K562 (cell line): ENCODE results near the gene GPR142. TPM values are rescaled to one million over a fixed set of nuclear protein-coding genes. Genes with fewer than 3 reads are reported as not detected.

ENCODE experiments used
- CEBPG ChIP-seq, 3 experiments: fragments of 200-800 bp in 1 of 3; sonication (Bioruptor generic) in 1 of 3; sonication (generic) in 1 of 3; formaldehyde crosslinking in 1 of 3; IDR thresholded peaks in 2 of 3; conservative IDR thresholded peaks in 1 of 3; 2 replicates each; pipeline versions ENCODE4 v1.6.1 to v1.8.0; 2016 to 2022; ENCODE audit warnings: missing compliant biosample characterization in 2 of 3, missing genetic modification characterization in 2 of 3, mild to moderate bottlenecking in 1 of 3, missing genetic modification reagents in 1 of 3
- CGGBP1 ChIP-seq: fragments of 250-450 bp; sonication (Bioruptor Pico); IDR thresholded peaks from 2 replicates; pipeline ENCODE4 v1.9.0; 2021; ENCODE audit warnings: mild to moderate bottlenecking
- CLOCK ChIP-seq: fragments of 250-450 bp; sonication (Bioruptor Pico); IDR thresholded peaks from 2 replicates; pipeline ENCODE4 v1.4.0; 2020; ENCODE audit warnings: mild to moderate bottlenecking, moderate library complexity, borderline replicate concordance
- EWSR1 ChIP-seq: fragments of 450-650 bp; IDR thresholded peaks from 2 replicates; pipeline ENCODE4 v1.6.1; 2018; ENCODE audit warnings: borderline replicate concordance, mild to moderate bottlenecking, low read depth, moderate library complexity; ENCODE audit not compliant: partially characterized antibody
- HMGXB4 ChIP-seq: sonication (generic); formaldehyde crosslinking; IDR thresholded peaks from 2 replicates; pipeline ENCODE4 v1.8.1; 2023; ENCODE audit warnings: mild to moderate bottlenecking, missing genetic modification reagents
- JUNB ChIP-seq: fragments of 450-650 bp; formaldehyde crosslinking; conservative IDR thresholded peaks from 2 replicates; pipeline ENCODE4 v1.4.0; 2020; ENCODE audit warnings: mild to moderate bottlenecking
- MAX ChIP-seq: sonication (generic); formaldehyde crosslinking; IDR thresholded peaks from 2 replicates; pipeline ENCODE4 v1.9.0; 2022; ENCODE audit warnings: mild to moderate bottlenecking, missing genetic modification reagents
- MEF2D ChIP-seq: conservative IDR thresholded peaks from 2 replicates; pipeline ENCODE4 v1.6.1; 2016; ENCODE audit warnings: low read depth, missing genetic modification characterization, missing compliant biosample characterization
- PTRF ChIP-seq: fragments of 450-650 bp; IDR thresholded peaks from 2 replicates; pipeline ENCODE4 v1.6.1; 2016; ENCODE audit warnings: mild to moderate bottlenecking, missing genetic modification characterization, missing compliant biosample characterization
- PURB ChIP-seq: sonication (generic); formaldehyde crosslinking; IDR thresholded peaks from 2 replicates; pipeline ENCODE4 v1.9.0; 2021; ENCODE audit warnings: low read depth, mild to moderate bottlenecking, missing genetic modification reagents
- RNF219 ChIP-seq: fragments of 250-450 bp; sonication (Bioruptor Pico); IDR thresholded peaks from 2 replicates; pipeline ENCODE4 v1.5.0; 2022; ENCODE audit warnings: mild to moderate bottlenecking
- SP1 ChIP-seq: sonication (generic); formaldehyde crosslinking; IDR thresholded peaks from 2 replicates; pipeline ENCODE4 v1.8.1; 2022; ENCODE audit warnings: mild to moderate bottlenecking, missing genetic modification reagents
- TCF7 ChIP-seq: sonication (generic); IDR thresholded peaks from 2 replicates; pipeline ENCODE4 v1.6.1; 2016; ENCODE audit warnings: antibody characterized with exemption, borderline replicate concordance
- TFAM ChIP-seq: fragments of 250-450 bp; sonication (Bioruptor Pico); conservative IDR thresholded peaks from 2 replicates; pipeline ENCODE4 v1.5.0; 2021; ENCODE audit warnings: mild to moderate bottlenecking, moderate library complexity
- TFAP4 ChIP-seq: sonication (generic); formaldehyde crosslinking; IDR thresholded peaks from 2 replicates; pipeline ENCODE4 v1.8.0; 2022; ENCODE audit warnings: missing genetic modification reagents, mild to moderate bottlenecking, moderate library complexity, borderline replicate concordance
- THRAP3 ChIP-seq: fragments of 450-650 bp; IDR thresholded peaks from 2 replicates; pipeline ENCODE4 v1.6.1; 2016; ENCODE audit warnings: mild to moderate bottlenecking, inconsistent platforms, borderline replicate concordance
- ZBTB7A ChIP-seq: IDR thresholded peaks from 2 replicates; pipeline ENCODE4 v1.6.1; 2011; ENCODE audit warnings: low read depth, mild to moderate bottlenecking, low read length, moderate library complexity, borderline replicate concordance; ENCODE audit not compliant: control insufficient read depth
- ZFP1 ChIP-seq: fragments of 450-650 bp; formaldehyde crosslinking; IDR thresholded peaks from 2 replicates; pipeline ENCODE4 v1.4.0; 2020; ENCODE audit warnings: mild to moderate bottlenecking, mixed read lengths
- ZFPM2 ChIP-seq: fragments of 250-450 bp; sonication (Bioruptor Pico); IDR thresholded peaks from 2 replicates; pipeline ENCODE4 v1.5.1; 2022; ENCODE audit warnings: mild to moderate bottlenecking
- ZNF311 ChIP-seq: fragments of 250-450 bp; sonication (Bioruptor Pico); IDR thresholded peaks from 2 replicates; pipeline ENCODE4 v1.4.0; 2020; ENCODE audit warnings: mild to moderate bottlenecking, moderate library complexity
- ZSCAN29 ChIP-seq: fragments of 450-650 bp; IDR thresholded peaks from 2 replicates; pipeline ENCODE4 v1.6.1; 2017
- polyA plus RNA-seq, 8 experiments: library from polyadenylated mRNA; depleted of rRNA in 4 of 8; stranded (reverse) in 5 of 8; unstranded in 3 of 8; fragments of >200 nt; fragmentation: Nextera tagmentation in 2 of 8; fragmentation: Illumina TruSeq in 1 of 8; extraction: Ambion mirVana in 2 of 8; extraction: Trizol in 1 of 8; gene quantifications; 2 replicates each; pipeline versions ENCODE4 v1.2.1 to v1.2.3, GENCODE V29; 2011 to 2014; ENCODE audit warnings: inconsistent platforms in 1 of 8, missing spikeins in 1 of 8
- total RNA-seq, 7 experiments: library from RNA; depleted of rRNA in 6 of 7; stranded (reverse); fragments of >200 nt in 6 of 7; fragmentation: Illumina TruSeq in 2 of 7; extraction: Trizol in 2 of 7; gene quantifications; 2 replicates each; pipeline versions ENCODE4 v1.2.1 to v1.2.3, GENCODE V29; 2011 to 2021; ENCODE audit warnings: low replicate concordance in 1 of 7

The GPR142 gene
- total and polyA plus RNA-seq, 9 of the 15 experiments (the other 6 are each of a cell fraction or from before 2014, with no cell fraction given) = not detected

- TF ChIP-seq HMGXB4 (CRISPR knock-in tag) = no peak
- no peak for TF ChIP-seq CEBPG (CRISPR knock-in tag; IDR thresholded peaks at IDR 0.05)
- TF ChIP-seq CEBPG (tag; conservative IDR thresholded peaks at IDR 0.05 in 1 of 2, IDR thresholded peaks at IDR 0.05 in 1 of 2) = no peak
- no peak for TF ChIP-seq JUNB
- 0 out of 2 replicates have a peak, but pooled peaks have one; percentile 30 for TF ChIP-seq SP1 (CRISPR knock-in tag)
- TF ChIP-seq MEF2D (tag) = no peak
- no peak for TF ChIP-seq CGGBP1 (CRISPR knock-in tag)
- no peak for TF ChIP-seq ZFP1
- TF ChIP-seq ZFPM2 (CRISPR knock-in tag) = no peak
- 0 out of 2 replicates have a peak, but pooled peaks have one; percentile 15 for TF ChIP-seq MAX (CRISPR knock-in tag)
- peak; percentile 44; the same call in 1 of the 2 replicates for TF ChIP-seq TFAP4 (CRISPR knock-in tag)
- TF ChIP-seq PTRF = no peak
- TF ChIP-seq TCF7 = no peak
- TF ChIP-seq ZBTB7A = no peak
- no peak for TF ChIP-seq PURB (CRISPR knock-in tag)
- TF ChIP-seq CLOCK (CRISPR knock-in tag) = no peak
- no peak for TF ChIP-seq TFAM (CRISPR knock-in tag)
- no peak for TF ChIP-seq EWSR1
- TF ChIP-seq THRAP3 = no peak
- TF ChIP-seq ZSCAN29 = no peak
- no peak for TF ChIP-seq RNF219 (CRISPR knock-in tag)
- no peak for TF ChIP-seq ZNF311
Measured at GRCh38 chr17:74354123-74354522, 13.2 kb upstream of the GPR142 start (continued).
